A549 (cell line): ENCODE measurements around the gene NOS1AP. TPM values are rescaled to one million over a fixed set of nuclear protein-coding genes. Genes with fewer than 3 reads are reported as not detected.

Experiments used
- ATAC-seq, 2 experiments: fragments of 200-7000 bp in 1 of 2; fragments of >200 bp in 1 of 2; cut with Nextera tagmentation in 1 of 2; cut with Tn5 transposase in 1 of 2; 3 replicates each; pipeline versions ENCODE4 v1.8.0 to v1.9.1; 2018 to 2020; ENCODE audit warnings: mild to moderate bottlenecking in 1 of 2, moderate library complexity in 1 of 2
- CTCF ChIA-PET: fragments of 300-600 bp; sonication (Branson Sonifier 250); formaldehyde crosslinking; extraction: SDS; loops from one replicate; lab custom pipeline; 2021; ENCODE audit warnings: antibody characterized with exemption, inconsistent platforms; lab: Yijun Ruan, JAX
- POLR2A ChIA-PET: fragments of 350-600 bp; formaldehyde crosslinking; extraction: SDS; loops from one replicate; lab custom pipeline; 2021; ENCODE audit warnings: antibody characterized with exemption, inconsistent platforms; lab: Yijun Ruan, JAX
- DNase-seq, 2 experiments: peaks; one replicate each; pipeline versions ENCODE4 v3.0.0 to v3.0.0-alpha.2; 2011 to 2016; ENCODE audit warnings: low read depth in 1 of 2, low spot score in 1 of 2
- FAIRE-seq: peaks from 2 replicates; lab custom pipeline; 2011; peaks lifted over from hg19 to GRCh38; lab: Jason Lieb, UNC
- H3K27ac ChIP-seq, 2 experiments: fragments of >200 bp; sonication (Bioruptor Twin); formaldehyde crosslinking; 3 replicates each; pipeline ENCODE4 v1.5.1; 2016 to 2017
- H3K4me1 ChIP-seq: fragments of >200 bp; sonication (Bioruptor Twin); formaldehyde crosslinking; 3 replicates; pipeline ENCODE4 v1.6.1; 2016
- H3K4me2 ChIP-seq: fragments of >200 bp; sonication (Bioruptor Twin); formaldehyde crosslinking; 3 replicates; pipeline ENCODE4 v1.6.1; 2016
- H3K4me3 ChIP-seq: fragments of >200 bp; sonication (Bioruptor Twin); formaldehyde crosslinking; 3 replicates; pipeline ENCODE4 v1.5.1; 2016
- H3K9me3 ChIP-seq: fragments of >200 bp; sonication (Bioruptor Twin); formaldehyde crosslinking; 3 replicates; pipeline ENCODE4 v1.6.1; 2016
- CBX8 ChIP-seq: fragments of 200-600 bp; sonication (generic); IDR thresholded peaks from 2 replicates; pipeline ENCODE4 v1.6.1; 2016
- CHD2 ChIP-seq: fragments of 150-350 bp; IDR thresholded peaks from 2 replicates; pipeline ENCODE4 v1.6.1; 2014; ENCODE audit warnings: low read length; ENCODE audit not compliant: partially characterized antibody
- ELK1 ChIP-seq: fragments of 150-350 bp; IDR thresholded peaks from 2 replicates; pipeline ENCODE4 v1.6.1; 2014; ENCODE audit warnings: low read depth, mild to moderate bottlenecking, low read length
- ESRRA ChIP-seq: fragments of 150-350 bp; IDR thresholded peaks from 2 replicates; pipeline ENCODE4 v1.6.1; 2014; ENCODE audit warnings: mild to moderate bottlenecking, low read length, borderline replicate concordance
- FOSB ChIP-seq: fragments of 250-450 bp; sonication (Bioruptor Pico); IDR thresholded peaks from 2 replicates; pipeline ENCODE4 v1.5.0; 2020; ENCODE audit warnings: mild to moderate bottlenecking, moderate library complexity
- FOSL2 ChIP-seq, 2 experiments: fragments of 450-650 bp in 1 of 2; fragments of >200 bp in 1 of 2; sonication (Bioruptor Twin) in 1 of 2; formaldehyde crosslinking; IDR thresholded peaks; 2 replicates each; pipeline versions ENCODE4 v1.5.0 to v1.6.1; 2016 to 2020; ENCODE audit warnings: mild to moderate bottlenecking in 1 of 2, moderate library complexity in 1 of 2
- FOXS1 ChIP-seq: fragments of 250-450 bp; sonication (Bioruptor Pico); IDR thresholded peaks from 2 replicates; pipeline ENCODE4 v1.5.0; 2020; ENCODE audit warnings: mild to moderate bottlenecking, moderate library complexity
- HDAC2 ChIP-seq: fragments of 200-600 bp; sonication (generic); IDR thresholded peaks from 2 replicates; pipeline ENCODE4 v1.6.1; 2016
- HOXB13 ChIP-seq: fragments of 250-450 bp; sonication (Bioruptor Pico); IDR thresholded peaks from 2 replicates; pipeline ENCODE4 v1.5.0; 2020; ENCODE audit warnings: low read depth, mild to moderate bottlenecking, moderate library complexity
- HOXB5 ChIP-seq: fragments of 250-450 bp; sonication (Bioruptor Pico); IDR thresholded peaks from 2 replicates; pipeline ENCODE4 v1.5.0; 2020; ENCODE audit warnings: mild to moderate bottlenecking, moderate library complexity
- JUNB ChIP-seq: fragments of >200 bp; sonication (Bioruptor Twin); formaldehyde crosslinking; IDR thresholded peaks from 2 replicates; pipeline ENCODE4 v1.6.1; 2016
- NFE2L2 ChIP-seq: fragments of 150-350 bp; conservative IDR thresholded peaks from 2 replicates; pipeline ENCODE4 v1.6.1; 2014; ENCODE audit warnings: low read length
- PBX3 ChIP-seq: IDR thresholded peaks from 2 replicates; pipeline ENCODE4 v1.6.1; 2012
- PHF8 ChIP-seq: fragments of 200-600 bp; sonication (generic); IDR thresholded peaks from 2 replicates; pipeline ENCODE4 v1.6.1; 2016; ENCODE audit warnings: low read depth, mild to moderate bottlenecking, antibody characterized with exemption, moderate library complexity, borderline replicate concordance
- RCOR1 ChIP-seq: fragments of 150-350 bp; IDR thresholded peaks from 2 replicates; pipeline ENCODE4 v1.6.1; 2014; ENCODE audit warnings: antibody characterized with exemption, low read length, low read depth
- TP53 ChIP-seq: fragments of 250-450 bp; sonication (Bioruptor Pico); IDR thresholded peaks from 2 replicates; pipeline ENCODE4 v1.5.0; 2021; ENCODE audit warnings: mild to moderate bottlenecking, moderate library complexity
- ZFP36 ChIP-seq: fragments of 450-650 bp; IDR thresholded peaks from 2 replicates; pipeline ENCODE4 v1.6.1; 2014; ENCODE audit warnings: borderline replicate concordance; ENCODE audit not compliant: partially characterized antibody
- ZNF302 ChIP-seq: fragments of 250-450 bp; sonication (Bioruptor Pico); IDR thresholded peaks from 2 replicates; pipeline ENCODE4 v1.9.0; 2021; ENCODE audit warnings: inconsistent platforms, mild to moderate bottlenecking, moderate library complexity
- WGBS: methylation state at CpG from one replicate; pipeline ENCODE4 v1.1.6; 2017; ENCODE audit errors: missing lambda C conversion rate; 5-methylcytosine and 5-hydroxymethylcytosine counted together
- polyA plus RNA-seq, 4 experiments: library from polyadenylated mRNA; depleted of rRNA in 3 of 4; stranded (reverse); fragments of >200 nt; fragmentation: RNase III in 1 of 4; extraction: RNeasy Plus Mini Kit Qiagen cat#74134 plus additional on column Dnase treatment in 1 of 4; gene quantifications; 2 replicates in 3 of 4; 3 replicates in 1 of 4; pipeline ENCODE4 v1.2.3, GENCODE V29; 2011 to 2017
- TF ChIP-seq, protein P1 (sequence below): fragments of 250-450 bp; sonication (Bioruptor Pico); IDR thresholded peaks from 2 replicates; pipeline ENCODE4 v1.5.0; 2020; ENCODE audit warnings: low read depth, mild to moderate bottlenecking, moderate library complexity
- TF ChIP-seq, protein P2 (sequence below): fragments of >200 bp; sonication (Bioruptor Twin); formaldehyde crosslinking; IDR thresholded peaks from 3 replicates; pipeline ENCODE4 v1.6.1; 2016
- TF ChIP-seq, protein P3 (sequence below): fragments of 450-650 bp; IDR thresholded peaks from 2 replicates; pipeline ENCODE4 v1.6.1; 2014; ENCODE audit warnings: antibody characterized with exemption
- TF ChIP-seq, protein P4 (sequence below): IDR thresholded peaks from 2 replicates; pipeline ENCODE4 v1.6.1; 2012

NOS1AP gene
- polyA plus RNA-seq, 2 of the 4 experiments (the other 2 are of a cell fraction), result 0.17 to 0.25 TPM

GRCh38 chr1:162223488-162223887, 154.0 kb downstream of the NOS1AP start:
- WGBS, result 70% methylated on average over 2 of the region's 2 CpGs
- H3K9me3 ChIP-seq, result no peaks in the 10 kb centered on the region
- no peak overlapping the region for H3K4me3 ChIP-seq
- TF ChIP-seq FOXS1 (CRISPR knock-in tag) (no peak), FOSL2 (IDR thresholded peaks at IDR 0.05) (no peak), FOSL2 (CRISPR knock-in tag; IDR thresholded peaks at IDR 0.05) (no peak), FOSB (CRISPR knock-in tag) (no peak), HDAC2 (no peak), ZNF302 (CRISPR knock-in tag) (no peak), ELK1 (no peak), PBX3 (no peak), CBX8 (no peak), JUNB (no peak), HOXB5 (CRISPR knock-in tag) (no peak), ESRRA (no peak), TP53 (CRISPR knock-in tag) (no peak), HOXB13 (CRISPR knock-in tag) (no peak)
- TF ChIP-seq, protein P1, sequence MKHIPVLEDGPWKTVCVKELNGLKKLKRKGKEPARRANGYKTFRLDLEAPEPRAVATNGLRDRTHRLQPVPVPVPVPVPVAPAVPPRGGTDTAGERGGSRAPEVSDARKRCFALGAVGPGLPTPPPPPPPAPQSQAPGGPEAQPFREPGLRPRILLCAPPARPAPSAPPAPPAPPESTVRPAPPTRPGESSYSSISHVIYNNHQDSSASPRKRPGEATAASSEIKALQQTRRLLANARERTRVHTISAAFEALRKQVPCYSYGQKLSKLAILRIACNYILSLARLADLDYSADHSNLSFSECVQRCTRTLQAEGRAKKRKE (CRISPR knock-in tag), result no peak
- TF ChIP-seq, protein P2, sequence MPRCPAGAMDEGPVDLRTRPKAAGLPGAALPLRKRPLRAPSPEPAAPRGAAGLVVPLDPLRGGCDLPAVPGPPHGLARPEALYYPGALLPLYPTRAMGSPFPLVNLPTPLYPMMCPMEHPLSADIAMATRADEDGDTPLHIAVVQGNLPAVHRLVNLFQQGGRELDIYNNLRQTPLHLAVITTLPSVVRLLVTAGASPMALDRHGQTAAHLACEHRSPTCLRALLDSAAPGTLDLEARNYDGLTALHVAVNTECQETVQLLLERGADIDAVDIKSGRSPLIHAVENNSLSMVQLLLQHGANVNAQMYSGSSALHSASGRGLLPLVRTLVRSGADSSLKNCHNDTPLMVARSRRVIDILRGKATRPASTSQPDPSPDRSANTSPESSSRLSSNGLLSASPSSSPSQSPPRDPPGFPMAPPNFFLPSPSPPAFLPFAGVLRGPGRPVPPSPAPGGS, result no peak
- TF ChIP-seq, protein P3, sequence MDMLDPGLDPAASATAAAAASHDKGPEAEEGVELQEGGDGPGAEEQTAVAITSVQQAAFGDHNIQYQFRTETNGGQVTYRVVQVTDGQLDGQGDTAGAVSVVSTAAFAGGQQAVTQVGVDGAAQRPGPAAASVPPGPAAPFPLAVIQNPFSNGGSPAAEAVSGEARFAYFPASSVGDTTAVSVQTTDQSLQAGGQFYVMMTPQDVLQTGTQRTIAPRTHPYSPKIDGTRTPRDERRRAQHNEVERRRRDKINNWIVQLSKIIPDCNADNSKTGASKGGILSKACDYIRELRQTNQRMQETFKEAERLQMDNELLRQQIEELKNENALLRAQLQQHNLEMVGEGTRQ, result no peak
- DNase-seq (no peak), ATAC-seq (no peak), FAIRE-seq (no peak)
- no peak overlapping the region for H3K4me2 ChIP-seq
- no peaks in the 10 kb centered on the region for H3K4me1 ChIP-seq
- POLR2A ChIA-PET, result no interaction called here
- CTCF ChIA-PET, result interaction anchor here (0.5 to 1.9 kb wide), 3 partner anchors 8 to 277 kb away, joined by 3 to 5 read pairs (median 3); no protein-coding TSS in a partner anchor
- no peak overlapping the region for H3K27ac ChIP-seq

DNA sequence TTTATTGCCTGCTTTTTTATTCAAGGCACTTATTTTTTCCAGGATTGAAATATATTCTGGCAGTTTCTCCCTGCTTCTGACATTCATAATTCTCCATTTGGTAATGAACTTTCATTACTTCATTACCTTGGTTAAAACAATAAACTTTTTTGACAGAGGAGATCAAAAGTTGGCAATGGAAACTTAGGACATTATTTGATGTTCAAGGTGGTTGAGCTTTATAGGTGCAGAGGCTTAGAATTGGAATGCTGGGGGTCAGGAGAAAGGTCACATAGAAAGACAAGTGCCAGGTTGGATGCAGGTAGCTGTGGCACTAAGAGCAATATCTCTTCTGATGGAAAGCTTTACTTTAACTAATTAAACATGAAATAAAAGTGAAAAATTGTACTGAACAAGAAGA, 154.8 kb downstream of the NOS1AP start:
- FAIRE-seq, result no peak
- CTCF ChIA-PET, result interaction anchor here (1.1 kb wide), 1 partner anchor 52 kb away, joined by 3 read pairs; no protein-coding TSS in a partner anchor
- POLR2A ChIA-PET, result no interaction called here

More for the DNA sequence above, 154.8 kb downstream of the NOS1AP start:
- Histone ChIP-seq H3K9me3 (no peaks in the 10 kb centered on the region), H3K4me3 (no peak overlapping the region)
- ATAC-seq, result no peak
- TF ChIP-seq, protein P2, result no peak
- TF ChIP-seq, protein P4, sequence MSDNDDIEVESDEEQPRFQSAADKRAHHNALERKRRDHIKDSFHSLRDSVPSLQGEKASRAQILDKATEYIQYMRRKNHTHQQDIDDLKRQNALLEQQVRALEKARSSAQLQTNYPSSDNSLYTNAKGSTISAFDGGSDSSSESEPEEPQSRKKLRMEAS, result no peak
- no peak for TF ChIP-seq CHD2
- no peak for TF ChIP-seq ZFP36
- no peak for TF ChIP-seq ELK1
- TF ChIP-seq RCOR1, result no peak
- TF ChIP-seq NFE2L2, result no peak
- TF ChIP-seq PHF8, result no peak
- TF ChIP-seq, all 56 proteins: peak for 0
- Histone ChIP-seq H3K4me1 (no peaks in the 10 kb centered on the region), H3K4me2 (no peak overlapping the region), H3K27ac (no peak overlapping the region)
- no peak for DNase-seq
